ENCODE data around the gene GALK2. TPM values are rescaled to one million over a fixed set of nuclear protein-coding genes. Genes with fewer than 3 reads are reported as not detected.
"Not testable (repeated sequence)": the region's sequence is repeated elsewhere in the genome, so short reads cannot be mapped to it uniquely, and the experiment has no call there.

Gene GALK2
- polyA plus RNA-seq, 2 of the 4 experiments (the other 2 are of a cell fraction) = 26.8 to 40.5 TPM

- Histone ChIP-seq H3K4me2 (no peak overlapping the region), H3K4me3 (no peak overlapping the region), H3K27ac (no peak overlapping the region), H3K9me3 (no peaks in the 10 kb centered on the region), H3K4me1 (no peaks in the 10 kb centered on the region)
- ATAC-seq (no peak), FAIRE-seq (no peak), DNase-seq (ENCODE audit: low read depth in 1 of 2, low spot score in 1 of 2) (no peak)
- ChIA-PET POLR2A (no interaction called here), CTCF (interaction anchor here (1.6 kb wide), 1 partner anchor 13 kb away, joined by 5 read pairs; no protein-coding TSS in a partner anchor)
- WGBS (ENCODE audit: missing lambda C conversion rate) = 96% methylated on average over 1 of the region's 1 CpG
- no peak for TF ChIP-seq RFX5 (IDR thresholded peaks at IDR 0.05)
- no peak for TF ChIP-seq FOSB (CRISPR knock-in tag; IDR thresholded peaks at IDR 0.05)
- TF ChIP-seq SMC3 (IDR thresholded peaks at IDR 0.05) = no peak
- TF ChIP-seq E2F6 (IDR thresholded peaks at IDR 0.05; ENCODE audit: borderline replicate concordance, low read depth) = no peak
- TF ChIP-seq TFCP2L1 (CRISPR knock-in tag; IDR thresholded peaks at IDR 0.05) = no peak
- TF ChIP-seq CBX8 (IDR thresholded peaks at IDR 0.05) = no peak
- TF ChIP-seq USF2 (IDR thresholded peaks at IDR 0.05) = no peak
Observed at GRCh38 chr15:49248291-49248690, 78.2 kb downstream of the GALK2 start.

GRCh38 chr15:49255966-49256759 lies 86.1 kb downstream of the GALK2 start:
- FAIRE-seq (no peak), DNase-seq (ENCODE audit: low read depth in 1 of 2, low spot score in 1 of 2) (no peak), ATAC-seq (no peak)
- Histone ChIP-seq H3K4me3 (no peak overlapping the region), H3K27ac (no peak overlapping the region), H3K4me2 (no peak overlapping the region), H3K9me3 (no peaks in the 10 kb centered on the region), H3K4me1 (no peaks in the 10 kb centered on the region)
- 90% methylated on average over 6 of the region's 6 CpGs for WGBS (ENCODE audit: missing lambda C conversion rate)
- CTCF ChIA-PET = no interaction called here
- POLR2A ChIA-PET = no interaction called here
- no peak for TF ChIP-seq GATA3 (IDR thresholded peaks at IDR 0.05; ENCODE audit: borderline replicate concordance)
- no peak for TF ChIP-seq SREBF2 (IDR thresholded peaks at IDR 0.05)
- TF ChIP-seq HEYL (CRISPR knock-in tag; IDR thresholded peaks at IDR 0.05) = no peak
- TF ChIP-seq EP300 (IDR thresholded peaks at IDR 0.05) = no peak
- no peak for TF ChIP-seq KDM1A (IDR thresholded peaks at IDR 0.05; ENCODE audit: low read depth)
- TF ChIP-seq HDAC2 (IDR thresholded peaks at IDR 0.05) = no peak
- no peak for TF ChIP-seq FOSL2 (IDR thresholded peaks at IDR 0.05)
- no peak for TF ChIP-seq FOSL2 (CRISPR knock-in tag; IDR thresholded peaks at IDR 0.05)
- TF ChIP-seq RNF2 (IDR thresholded peaks at IDR 0.05; ENCODE audit: borderline replicate concordance, low read depth) = no peak
- no peak for TF ChIP-seq REST (IDR thresholded peaks at IDR 0.05)
- no peak for TF ChIP-seq E2F6 (IDR thresholded peaks at IDR 0.05; ENCODE audit: borderline replicate concordance, low read depth)

GRCh38 chr15:49265117-49265516 lies 95.1 kb downstream of the GALK2 start:
- WGBS (ENCODE audit: missing lambda C conversion rate) = 93% methylated on average over 11 of the region's 12 CpGs
- H3K4me3 ChIP-seq; POLR2A ChIA-PET; ATAC-seq; CTCF ChIA-PET; DNase-seq (ENCODE audit: low read depth in 1 of 2, low spot score in 1 of 2); H3K27ac ChIP-seq; FAIRE-seq; H3K9me3 ChIP-seq; H3K4me2 ChIP-seq; H3K4me1 ChIP-seq: not testable (repeated sequence)
